ENCODE results near the gene CENPF.

DNA sequence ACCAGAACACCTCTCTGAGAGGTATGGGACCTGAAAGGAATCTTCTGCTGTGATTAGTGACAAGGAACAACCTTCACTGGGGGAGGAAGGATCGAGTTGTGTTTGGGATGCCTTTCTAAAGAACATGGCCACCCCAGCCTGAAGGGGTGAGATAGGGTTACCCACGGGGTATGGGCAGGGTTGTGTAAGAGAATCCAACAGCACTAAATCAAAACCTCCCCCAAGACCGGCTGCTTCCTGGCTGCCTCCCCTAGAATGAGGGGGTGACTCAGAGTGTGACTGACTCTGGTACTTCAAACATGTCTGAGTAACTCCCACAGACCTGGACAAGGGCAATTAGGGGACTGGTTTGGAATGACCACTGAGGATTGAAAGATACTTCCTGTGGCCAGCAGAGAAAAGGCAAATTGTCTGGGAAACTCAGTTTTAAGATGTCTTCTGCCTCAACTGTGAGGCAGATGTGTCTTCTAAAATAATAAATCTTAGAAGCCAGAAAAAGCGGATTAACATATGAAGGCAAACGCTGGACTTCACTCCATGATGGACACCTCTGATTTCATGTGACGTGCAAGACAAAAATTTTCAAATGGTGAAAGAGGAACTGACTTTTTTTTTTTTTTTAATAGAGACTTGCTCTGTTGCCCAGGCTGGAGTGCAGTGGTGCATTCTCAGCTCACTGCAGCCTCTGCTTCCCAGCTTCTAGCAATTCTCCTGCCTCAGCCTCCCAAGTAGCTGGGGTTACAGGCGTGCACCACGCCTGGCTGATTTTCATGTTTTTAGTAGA is 44.9 kb upstream of the CENPF start:
- TF ChIP-seq, protein P1, sequence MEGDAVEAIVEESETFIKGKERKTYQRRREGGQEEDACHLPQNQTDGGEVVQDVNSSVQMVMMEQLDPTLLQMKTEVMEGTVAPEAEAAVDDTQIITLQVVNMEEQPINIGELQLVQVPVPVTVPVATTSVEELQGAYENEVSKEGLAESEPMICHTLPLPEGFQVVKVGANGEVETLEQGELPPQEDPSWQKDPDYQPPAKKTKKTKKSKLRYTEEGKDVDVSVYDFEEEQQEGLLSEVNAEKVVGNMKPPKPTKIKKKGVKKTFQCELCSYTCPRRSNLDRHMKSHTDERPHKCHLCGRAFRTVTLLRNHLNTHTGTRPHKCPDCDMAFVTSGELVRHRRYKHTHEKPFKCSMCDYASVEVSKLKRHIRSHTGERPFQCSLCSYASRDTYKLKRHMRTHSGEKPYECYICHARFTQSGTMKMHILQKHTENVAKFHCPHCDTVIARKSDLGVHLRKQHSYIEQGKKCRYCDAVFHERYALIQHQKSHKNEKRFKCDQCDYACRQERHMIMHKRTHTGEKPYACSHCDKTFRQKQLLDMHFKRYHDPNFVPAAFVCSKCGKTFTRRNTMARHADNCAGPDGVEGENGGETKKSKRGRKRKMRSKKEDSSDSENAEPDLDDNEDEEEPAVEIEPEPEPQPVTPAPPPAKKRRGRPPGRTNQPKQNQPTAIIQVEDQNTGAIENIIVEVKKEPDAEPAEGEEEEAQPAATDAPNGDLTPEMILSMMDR (IDR thresholded peaks at IDR 0.05; ENCODE audit: low read length) = no peak
- no peak for TF ChIP-seq EZH2 (IDR thresholded peaks at IDR 0.05; ENCODE audit: borderline replicate concordance, low read length)

Data from OCI-LY1 (cell line).